A549 (cell line): ENCODE results near the gene ZNF385A.

ENCODE experiments used
- CHD4 ChIP-seq: fragments of 200-600 bp; sonication (generic); IDR thresholded peaks from 2 replicates; pipeline ENCODE4 v1.6.1; 2016; ENCODE audit warnings: antibody characterized with exemption, mild to moderate bottlenecking, borderline replicate concordance
- CTCF ChIP-seq: fragments of >200 bp; sonication (Bioruptor Twin); formaldehyde crosslinking; IDR thresholded peaks from 3 replicates; pipeline ENCODE4 v1.5.1; 2016
- EP300 ChIP-seq, 2 experiments: fragments of >200 bp; sonication (Bioruptor Twin); formaldehyde crosslinking; IDR thresholded peaks; 2 replicates in 1 of 2; 3 replicates in 1 of 2; pipeline ENCODE4 v1.6.1; 2016 to 2017
- HMGXB4 ChIP-seq: fragments of 250-450 bp; sonication (Bioruptor Pico); IDR thresholded peaks from 2 replicates; pipeline ENCODE4 v1.5.0; 2021; ENCODE audit warnings: mild to moderate bottlenecking, moderate library complexity, borderline replicate concordance
- POLR2A ChIP-seq: IDR thresholded peaks from 2 replicates; pipeline ENCODE4 v1.6.1; 2012; ENCODE audit warnings: mild to moderate bottlenecking, low read length
- RCOR1 ChIP-seq: fragments of 150-350 bp; IDR thresholded peaks from 2 replicates; pipeline ENCODE4 v1.6.1; 2014; ENCODE audit warnings: antibody characterized with exemption, low read length, low read depth
- USF2 ChIP-seq: fragments of 450-650 bp; IDR thresholded peaks from 2 replicates; pipeline ENCODE4 v1.6.1; 2014; ENCODE audit warnings: antibody characterized with exemption

- TF ChIP-seq CTCF, result no peak
- no peak for TF ChIP-seq HMGXB4 (CRISPR knock-in tag)
- TF ChIP-seq USF2, result no peak
- no peak for TF ChIP-seq POLR2A
- no peak for TF ChIP-seq EP300 (IDR thresholded peaks at IDR 0.05)
- no peak for TF ChIP-seq CHD4
- no peak for TF ChIP-seq RCOR1
Observed at GRCh38 chr12:54423816-54424150, 39.2 kb upstream of the ZNF385A start.
